GM19324 (cell line): ENCODE results near the gene NCOA3.
"Not testable (repeated sequence)": the region's sequence is repeated elsewhere in the genome, so short reads cannot be mapped to it uniquely, and the experiment has no call there.

Experiments used
- ATAC-seq: cut with Tn5 transposase; IDR thresholded peaks from one replicate; pipeline ENCODE4 v1.9.1; 2021; ENCODE audit warnings: mild to moderate bottlenecking, moderate library complexity; ENCODE audit not compliant: unreplicated experiment, low FRiP score

Gene NCOA3

DNA sequence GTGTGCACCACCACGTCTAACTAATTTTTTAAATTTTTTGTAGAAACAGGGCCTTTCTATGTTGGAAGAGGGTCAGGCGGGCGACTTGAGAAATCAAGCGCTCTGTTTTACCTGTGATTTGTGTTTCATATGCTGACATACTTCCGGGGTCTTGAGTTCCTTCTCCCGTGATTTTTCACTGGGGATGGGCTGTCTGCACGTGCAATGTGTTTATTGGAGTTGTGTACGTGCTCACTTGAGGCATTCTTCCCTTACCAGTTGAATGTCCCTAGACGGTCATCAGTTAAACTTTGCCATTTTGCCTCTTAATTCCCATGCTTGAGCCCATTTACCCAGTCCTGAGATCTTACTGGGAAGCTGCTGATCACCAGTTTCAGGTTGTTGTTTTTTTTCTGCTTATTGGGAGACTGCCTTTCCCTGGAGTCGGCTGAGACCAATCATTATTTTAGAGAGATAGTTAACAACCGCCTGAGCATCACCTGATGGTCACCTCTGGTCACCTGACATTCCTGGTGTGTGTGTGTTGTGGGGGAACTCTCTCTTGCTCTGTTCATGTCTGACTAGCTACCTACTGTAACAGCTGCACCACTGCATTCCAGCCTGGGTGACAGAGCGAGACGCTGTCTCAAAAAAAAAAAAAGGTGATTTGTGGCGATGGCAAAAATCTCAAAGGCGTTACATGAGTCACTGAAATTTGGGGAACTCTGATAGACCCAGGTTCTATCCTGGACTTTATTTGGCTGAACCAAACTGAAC lies 34.8 kb upstream of the NCOA3 start:
- ATAC-seq, result no peak

- ATAC-seq, result peak; percentile 60
Observed at GRCh38 chr20:47468290-47469050, 33.2 kb upstream of the NCOA3 start.

GRCh38 chr20:47475419-47476044 lies 26.2 kb upstream of the NCOA3 start:
- no peak for ATAC-seq

- ATAC-seq, result no peak
Observed at GRCh38 chr20:47476452-47476851, 25.2 kb upstream of the NCOA3 start.

GRCh38 chr20:47479093-47479492 lies 22.6 kb upstream of the NCOA3 start:
- no peak for ATAC-seq

- no peak for ATAC-seq
Observed at GRCh38 chr20:47479506-47479905, 22.2 kb upstream of the NCOA3 start.

DNA sequence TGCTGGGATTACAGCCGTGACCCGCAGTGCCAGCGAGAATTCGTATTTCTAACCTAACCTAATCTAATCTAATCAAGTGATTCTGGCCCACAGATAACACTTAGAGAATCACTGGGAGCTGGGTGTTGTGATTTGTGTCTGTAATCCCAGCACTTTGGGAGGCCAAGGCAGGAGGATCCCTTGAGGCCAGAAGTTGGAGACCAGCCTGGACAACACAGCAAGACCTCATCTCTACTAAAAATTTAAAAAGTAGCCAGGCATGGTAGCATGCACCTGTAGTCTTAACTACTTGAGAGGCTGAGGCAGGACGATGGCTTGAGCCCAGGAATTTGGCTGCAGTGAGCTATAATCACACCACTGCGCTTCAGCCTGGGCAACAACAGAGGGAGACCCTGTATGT lies 21.4 kb upstream of the NCOA3 start:
- ATAC-seq, result no peak

DNA sequence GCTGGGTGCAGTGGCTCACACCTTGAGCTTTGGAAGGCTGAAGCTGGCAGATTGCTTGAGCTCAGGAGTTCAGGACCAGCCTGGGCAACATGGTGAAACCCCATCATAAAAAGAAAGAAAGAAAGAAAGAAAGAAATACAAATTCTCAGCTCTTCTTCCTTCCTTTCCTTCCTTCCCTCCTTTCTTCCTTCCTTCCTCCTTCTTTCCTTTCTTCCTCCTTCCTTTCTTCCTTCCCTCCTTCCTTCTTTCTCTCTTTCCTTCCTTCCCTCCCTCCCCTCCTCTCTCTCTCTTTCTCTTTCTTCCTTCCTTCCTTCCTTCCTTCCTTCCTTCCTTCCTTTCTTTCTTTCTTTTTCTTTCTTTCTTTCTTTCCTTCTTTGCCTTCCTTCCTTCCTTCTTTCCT lies 21.0 kb upstream of the NCOA3 start:
- ATAC-seq, result no peak

GRCh38 chr20:47481330-47482216 lies 20.1 kb upstream of the NCOA3 start:
- no peak for ATAC-seq

DNA sequence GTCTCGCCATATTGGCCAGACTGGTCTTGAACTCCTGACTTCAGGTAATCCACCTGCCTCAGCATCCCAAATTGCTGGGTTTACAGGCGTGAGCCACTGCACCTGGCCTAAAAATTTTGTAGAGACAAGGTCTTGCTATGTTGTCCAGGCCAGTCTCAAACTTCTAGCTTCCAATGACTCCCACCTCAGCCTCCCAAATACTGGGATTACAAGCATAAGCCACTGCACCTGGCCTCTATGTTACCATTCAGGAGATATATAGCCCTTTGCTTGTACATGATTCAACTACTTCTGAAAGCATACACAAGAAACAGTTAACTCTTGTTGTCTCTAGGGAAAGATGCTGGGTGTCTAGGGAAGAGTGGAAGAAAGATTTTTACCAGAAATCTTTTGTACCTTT lies 19.0 kb upstream of the NCOA3 start:
- ATAC-seq, result no peak

DNA sequence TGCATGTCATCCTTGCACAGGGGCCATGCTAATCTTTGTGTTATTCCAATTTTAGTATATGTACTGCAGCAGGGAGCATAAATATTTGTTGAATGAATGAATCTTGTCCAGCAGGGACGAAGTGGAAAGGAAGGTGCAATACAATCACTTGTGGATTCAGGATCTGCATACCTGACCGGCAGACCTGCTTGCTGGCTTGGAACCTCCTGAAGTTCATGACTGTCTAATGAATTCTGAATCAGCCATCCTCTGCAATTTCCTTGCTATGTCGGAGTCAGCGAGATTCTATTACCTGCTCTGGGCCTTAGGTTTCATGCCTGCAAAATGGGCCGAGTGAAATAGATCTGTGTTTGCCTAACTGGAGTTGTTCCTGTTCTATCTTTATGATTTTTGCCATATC lies 17.4 kb upstream of the NCOA3 start:
- ATAC-seq, result no peak

DNA sequence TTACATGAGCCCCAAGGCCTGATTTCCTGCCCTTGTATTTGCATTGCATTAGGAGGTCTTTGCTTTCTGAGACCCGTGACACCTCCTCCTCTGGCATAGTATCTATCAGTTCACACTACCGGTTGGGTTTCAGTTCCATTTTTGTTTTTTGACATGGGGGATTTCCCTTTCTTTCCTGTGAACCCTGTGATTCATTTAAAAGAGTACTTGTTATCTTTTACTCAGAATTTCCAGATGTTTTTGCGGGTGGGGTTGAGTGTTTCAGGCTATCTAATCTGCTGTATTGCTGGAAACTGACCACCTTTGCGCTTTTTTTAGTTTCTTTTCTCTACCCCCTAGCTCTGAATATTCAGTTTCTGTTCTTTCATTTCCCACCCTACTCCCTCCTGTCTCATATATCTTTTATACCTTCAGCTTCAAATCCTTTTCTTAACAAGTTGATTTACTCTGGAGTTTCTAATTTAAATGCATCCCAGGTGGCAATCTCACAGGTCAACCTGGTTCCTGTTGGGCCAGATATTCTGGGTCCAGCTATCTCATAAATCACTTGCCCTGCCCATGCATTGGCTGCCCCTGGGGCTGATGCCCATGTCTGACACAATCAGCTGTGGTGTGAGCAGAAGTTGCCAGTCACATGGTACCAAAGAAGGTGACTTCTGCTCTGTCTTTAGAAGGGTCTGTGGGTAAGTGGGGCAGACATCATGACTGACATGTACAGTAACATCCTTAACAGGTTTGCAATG lies 14.3 kb upstream of the NCOA3 start:
- ATAC-seq, result peak; percentile 80

- no peak for ATAC-seq
Observed at GRCh38 chr20:47489448-47489872, 12.2 kb upstream of the NCOA3 start.

DNA sequence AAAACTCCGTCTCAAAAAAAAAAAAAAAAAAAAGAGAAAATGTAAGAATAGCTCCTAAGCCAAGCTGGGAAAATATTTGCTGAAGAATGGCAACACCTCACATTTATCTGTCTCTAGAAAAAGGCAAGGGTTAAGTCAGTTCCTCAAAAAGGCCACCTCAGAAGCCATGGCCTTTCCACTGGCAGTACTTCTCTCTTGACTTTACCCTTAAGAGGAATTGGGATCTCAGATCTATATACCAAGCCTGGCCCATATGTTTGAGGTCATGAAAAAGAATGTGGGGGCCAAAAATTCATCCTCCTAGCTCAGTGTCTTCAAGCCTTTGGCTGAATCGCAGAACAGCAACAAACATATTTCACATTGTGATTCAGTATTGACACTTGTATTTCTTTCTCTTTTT lies 10.9 kb upstream of the NCOA3 start:
- no peak for ATAC-seq

DNA sequence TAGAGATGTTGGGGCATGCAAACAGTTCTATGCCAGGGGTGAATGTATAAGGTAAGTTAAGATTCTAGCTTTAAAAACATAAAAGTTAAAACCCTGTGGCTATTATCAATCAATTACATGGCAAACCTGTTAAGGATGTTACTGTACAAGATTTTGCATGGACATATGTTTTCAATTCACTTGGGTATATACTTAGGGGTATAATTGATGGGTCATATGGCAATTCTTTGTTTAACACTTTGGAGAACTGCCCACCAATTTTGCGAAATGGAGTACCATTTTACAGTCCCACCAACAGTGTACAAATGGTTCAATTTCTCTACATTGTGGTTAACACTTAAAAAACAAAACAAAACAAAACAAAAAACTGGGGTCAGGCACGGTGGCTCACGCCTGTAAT lies 9.4 kb upstream of the NCOA3 start:
- ATAC-seq, result no peak

- ATAC-seq, result no peak
Observed at GRCh38 chr20:47493175-47493962, 8.3 kb upstream of the NCOA3 start.

- no peak for ATAC-seq
Observed at GRCh38 chr20:47493963-47494293, 7.8 kb upstream of the NCOA3 start.

DNA sequence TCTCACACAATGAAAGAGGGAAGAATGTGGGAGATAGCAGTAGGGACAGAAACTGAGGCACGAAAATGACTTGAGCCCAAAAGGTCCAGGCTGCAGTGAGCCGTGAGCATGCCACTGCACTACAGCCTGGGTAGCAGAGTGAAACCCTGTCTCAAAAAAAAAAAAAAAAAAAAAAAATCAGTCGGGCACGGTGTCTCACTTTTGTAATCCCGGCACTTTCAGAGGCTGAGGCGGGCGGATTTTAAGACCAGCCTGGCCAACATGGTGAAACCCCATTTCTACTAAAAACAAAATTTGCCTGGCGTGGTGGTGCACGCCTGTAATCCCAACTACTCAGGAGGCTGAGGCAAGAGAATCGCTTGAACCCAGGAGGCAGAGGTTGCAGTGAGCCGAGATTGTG lies 7.1 kb upstream of the NCOA3 start:
- not testable (repeated sequence) for ATAC-seq

- ATAC-seq, result no peak
Observed at GRCh38 chr20:47496118-47496517, 5.6 kb upstream of the NCOA3 start.
